ENCODE measurements around the gene LTBP2. TPM values are rescaled to one million over a fixed set of nuclear protein-coding genes. Genes with fewer than 3 reads are reported as not detected.

LTBP2 gene
- 80.1 and 141 TPM in 2 replicates for total RNA-seq

GRCh38 chr14:74611650-74612349 lies at the start of gene LTBP2:
Gene LTBP2 (minus strand): TSS chr14:74612237. CDS start chr14:74611944, 293 bp downstream.

GRCh38 chr14:74493343-74494261 lies 118.4 kb downstream of the LTBP2 start, which contains the start of gene ISCA2:
Gene ISCA2 (plus strand): TSS chr14:74493765. CDS start chr14:74493775, 10 bp downstream.

GRCh38 chr14:74492776-74493342 lies 119.2 kb downstream of the LTBP2 start, which contains the start of gene NPC2:
Gene NPC2 (minus strand): TSS chr14:74493305. CDS start chr14:74493274, 31 bp downstream.

Other genes starting within 250 kb of the LTBP2 start
- not detected in 2 replicates for gene SYNDIG1L, start 186.0 kb downstream of the LTBP2 start, total RNA-seq
- 98.4 and 133 TPM in 2 replicates for gene NPC2, start 118.9 kb downstream of the LTBP2 start, total RNA-seq
- 14.6 and 15.9 TPM in 2 replicates for gene ISCA2, start 118.5 kb downstream of the LTBP2 start, total RNA-seq
- 24.8 and 27.0 TPM in 2 replicates for gene AREL1, start 100.8 kb upstream of the LTBP2 start, total RNA-seq
- gene FCF1, start 100.9 kb upstream of the LTBP2 start, total RNA-seq = 27.7 and 31.5 TPM in 2 replicates
- gene YLPM1, start 151.1 kb upstream of the LTBP2 start, total RNA-seq = 19.2 and 24.2 TPM in 2 replicates